GM18861 (cell line): Measurements from ENCODE around the gene RIMS4.

ENCODE experiments used
- ATAC-seq: cut with Tn5 transposase; IDR thresholded peaks from one replicate; pipeline ENCODE4 v1.9.1; 2021; ENCODE audit not compliant: unreplicated experiment

The RIMS4 gene

DNA sequence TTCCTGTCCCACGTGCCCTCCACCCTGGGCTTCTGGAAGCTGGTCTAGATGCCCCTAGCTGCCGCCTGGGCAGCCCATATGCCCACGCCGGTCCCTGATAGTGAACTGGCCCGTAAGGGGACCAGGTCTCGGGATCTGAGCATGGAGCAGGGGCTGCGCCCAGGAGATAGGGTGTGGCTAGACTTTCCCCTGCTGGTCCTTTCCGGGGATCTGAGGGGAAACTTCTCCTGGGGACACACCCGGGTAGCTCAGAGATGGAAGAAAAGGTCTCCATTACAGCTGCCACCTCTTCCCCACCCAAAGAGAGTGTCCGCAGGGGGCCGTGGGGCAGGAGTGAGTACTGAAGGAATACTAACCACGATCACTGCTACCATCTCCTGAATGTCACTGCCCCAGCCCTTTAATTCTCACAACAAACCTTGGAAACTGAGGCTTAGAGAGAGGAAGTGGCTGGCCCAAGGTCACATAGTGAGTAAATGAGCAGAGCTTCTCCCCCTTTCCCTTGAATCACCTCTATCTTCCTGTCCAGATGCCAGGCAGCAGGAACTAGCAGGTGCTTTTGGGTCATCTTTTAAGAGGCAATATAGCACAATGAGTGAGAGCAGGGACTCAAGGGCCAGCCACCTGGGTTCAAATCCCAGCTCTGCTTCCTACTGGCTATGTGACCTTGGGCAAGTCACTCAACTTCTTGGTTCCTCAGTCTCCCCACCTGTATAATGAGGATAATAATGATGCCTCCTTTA lies 107.0 kb downstream of the RIMS4 start:
- ATAC-seq, result no peak

- peak; percentile 65 for ATAC-seq
These were observed 107.6 kb downstream of the RIMS4 start for GRCh38 chr20:44702776-44703175.

- no peak for ATAC-seq
These were observed 108.5 kb downstream of the RIMS4 start for GRCh38 chr20:44701858-44702256.
